Fibroblast of the aortic adventitia (primary cell): Measurements from ENCODE around the gene NDUFA13. TPM values are rescaled to one million over a fixed set of nuclear protein-coding genes. Genes with fewer than 3 reads are reported as not detected.

Experiments used
- DNase-seq: peaks from one replicate; pipeline ENCODE4 v3.0.0-alpha.2; 2010; ENCODE audit warnings: low read depth
- H3K4me3 ChIP-seq: 2 replicates; pipeline ENCODE4 v1.5.1; 2011; ENCODE audit warnings: low read depth, mild to moderate bottlenecking, control low read depth, low read length, moderate library complexity
- total RNA-seq: library from RNA; depleted of rRNA; stranded (reverse); fragments of >200 nt; gene quantifications from 2 replicates; pipeline ENCODE4 v1.2.3, GENCODE V29; 2012; ENCODE audit warnings: low replicate concordance
- TF ChIP-seq, protein P1 (sequence below): IDR thresholded peaks from 2 replicates; pipeline ENCODE4 v1.5.1; 2011; ENCODE audit warnings: mild to moderate bottlenecking, low read length, control low read depth, inconsistent platforms; ENCODE audit not compliant: insufficient read depth

Gene NDUFA13
- total RNA-seq, 1 donor, result 127 TPM

GRCh38 chr19:19563348-19563848, 47.4 kb downstream of the NDUFA13 start:
- no peak for DNase-seq
- TF ChIP-seq, protein P1, sequence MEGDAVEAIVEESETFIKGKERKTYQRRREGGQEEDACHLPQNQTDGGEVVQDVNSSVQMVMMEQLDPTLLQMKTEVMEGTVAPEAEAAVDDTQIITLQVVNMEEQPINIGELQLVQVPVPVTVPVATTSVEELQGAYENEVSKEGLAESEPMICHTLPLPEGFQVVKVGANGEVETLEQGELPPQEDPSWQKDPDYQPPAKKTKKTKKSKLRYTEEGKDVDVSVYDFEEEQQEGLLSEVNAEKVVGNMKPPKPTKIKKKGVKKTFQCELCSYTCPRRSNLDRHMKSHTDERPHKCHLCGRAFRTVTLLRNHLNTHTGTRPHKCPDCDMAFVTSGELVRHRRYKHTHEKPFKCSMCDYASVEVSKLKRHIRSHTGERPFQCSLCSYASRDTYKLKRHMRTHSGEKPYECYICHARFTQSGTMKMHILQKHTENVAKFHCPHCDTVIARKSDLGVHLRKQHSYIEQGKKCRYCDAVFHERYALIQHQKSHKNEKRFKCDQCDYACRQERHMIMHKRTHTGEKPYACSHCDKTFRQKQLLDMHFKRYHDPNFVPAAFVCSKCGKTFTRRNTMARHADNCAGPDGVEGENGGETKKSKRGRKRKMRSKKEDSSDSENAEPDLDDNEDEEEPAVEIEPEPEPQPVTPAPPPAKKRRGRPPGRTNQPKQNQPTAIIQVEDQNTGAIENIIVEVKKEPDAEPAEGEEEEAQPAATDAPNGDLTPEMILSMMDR, result no peak
- no peak overlapping the region for H3K4me3 ChIP-seq

DNA sequence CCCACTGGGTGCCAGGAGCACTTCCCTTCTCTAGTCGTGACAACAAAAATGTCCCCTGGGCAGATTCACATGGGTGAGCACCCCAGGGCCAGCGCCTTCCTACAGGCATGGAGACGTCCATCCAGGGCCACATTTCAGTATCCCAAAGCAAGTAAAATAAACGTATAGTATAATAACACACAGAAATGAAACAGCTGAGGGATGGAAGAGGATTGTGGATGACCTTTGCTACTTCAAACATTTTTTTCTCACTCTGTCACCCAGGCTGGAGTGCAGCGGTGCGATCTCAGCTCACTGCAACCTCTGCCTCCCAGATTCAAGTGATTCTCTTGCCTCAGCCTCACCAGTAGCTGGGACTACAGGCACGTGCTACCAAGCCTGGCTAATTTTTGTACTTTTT, 50.3 kb downstream of the NDUFA13 start:
- no peak for DNase-seq
- no peak overlapping the region for H3K4me3 ChIP-seq
- TF ChIP-seq, protein P1, result no peak

DNA sequence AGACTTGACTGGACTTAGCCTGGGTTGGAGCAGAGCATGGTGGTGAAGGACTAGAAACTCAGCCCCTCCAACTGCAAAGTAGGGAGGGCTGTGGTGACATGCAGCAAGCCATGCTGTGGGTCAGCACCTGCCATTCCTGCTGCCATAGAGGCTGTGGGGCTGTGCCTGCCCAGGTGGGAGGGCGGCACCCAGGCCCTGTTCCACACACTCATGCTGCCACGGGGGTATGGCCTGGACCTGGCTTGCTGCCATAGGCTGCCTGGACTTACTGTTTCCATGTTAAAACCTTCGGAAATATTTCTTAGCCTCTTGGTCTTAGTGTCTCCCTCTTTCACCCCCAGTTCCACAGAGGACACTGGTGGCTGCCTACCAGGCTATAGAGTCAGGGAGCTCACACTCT, 51.4 kb downstream of the NDUFA13 start:
- H3K4me3 ChIP-seq, result no peak overlapping the region
- no peak for DNase-seq
- TF ChIP-seq, protein P1, result no peak

- no peak overlapping the region for H3K4me3 ChIP-seq
- TF ChIP-seq, protein P1, result no peak
- DNase-seq, result peak; percentile 38
These were observed 53.1 kb downstream of the NDUFA13 start for GRCh38 chr19:19568802-19569756.

DNA sequence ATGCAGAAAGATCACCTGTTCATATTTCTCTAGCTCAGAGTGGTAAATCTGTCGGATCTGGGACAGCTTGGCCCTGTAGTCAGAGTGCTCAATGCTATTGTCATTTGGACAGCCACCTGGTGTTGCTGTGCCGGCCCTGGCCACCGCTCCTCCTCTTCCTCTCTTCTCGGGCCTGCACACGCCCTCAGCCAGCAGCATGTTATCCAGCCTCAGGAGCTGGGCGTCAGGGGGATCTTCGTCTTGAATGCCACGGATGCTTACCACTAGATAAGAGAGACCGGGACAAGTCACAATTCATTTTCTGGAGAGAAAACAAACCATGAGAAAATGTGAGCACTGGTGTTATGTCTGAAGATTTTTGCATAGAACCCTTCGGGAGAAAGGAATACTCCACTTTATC, 54.5 kb downstream of the NDUFA13 start:
- DNase-seq, result no peak
- no peak overlapping the region for H3K4me3 ChIP-seq
- TF ChIP-seq, protein P1, result no peak

GRCh38 chr19:19571071-19571786, 55.2 kb downstream of the NDUFA13 start:
- no peak overlapping the region for H3K4me3 ChIP-seq
- DNase-seq, result no peak
- TF ChIP-seq, protein P1, result no peak
